ENCODE measurements around the gene KRTCAP2. TPM values are rescaled to one million over a fixed set of nuclear protein-coding genes. Genes with fewer than 3 reads are reported as not detected.

Gene KRTCAP2
- total and polyA plus RNA-seq, 10 of the 15 experiments (the other 5 are each of a cell fraction or from before 2014, with no cell fraction given), result 61.3 to 238 (median 141) TPM

DNA sequence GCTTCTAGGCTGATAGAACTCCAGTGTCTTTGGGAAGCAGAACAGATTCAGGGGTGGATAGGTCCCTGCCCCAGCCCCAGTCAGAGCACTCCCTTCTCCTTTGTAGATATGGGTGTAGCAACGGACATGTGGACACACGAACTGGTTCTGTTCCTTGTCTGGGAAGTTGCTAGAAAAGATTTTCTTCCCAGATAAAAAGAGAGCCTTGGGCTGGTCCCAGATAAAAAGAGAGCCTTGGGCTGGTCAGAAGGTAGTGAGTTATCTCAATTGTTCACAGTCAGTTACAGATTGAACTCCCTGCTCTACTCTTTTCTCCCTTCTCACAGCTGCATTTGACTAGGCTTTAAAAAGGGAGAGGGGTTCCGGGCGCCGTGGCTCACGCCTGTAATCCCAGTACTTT, 52.9 kb downstream of the KRTCAP2 start:
- H3K9ac ChIP-seq (ENCODE audit: control insufficient read depth, insufficient read depth, low read length), result no peak overlapping the region
- POLR2A ChIA-PET, result interaction anchor here (1.0 kb wide), 1 partner anchor 12 kb away, joined by 3 read pairs; no protein-coding TSS in a partner anchor
- CTCF ChIA-PET, result interaction anchor here (1.0 to 2.1 kb wide), 3 partner anchors 8 to 53 kb away, joined by 3 to 5 read pairs (median 4); partner anchors contain the start of gene KRTCAP2
- TF ChIP-seq, protein P1, sequence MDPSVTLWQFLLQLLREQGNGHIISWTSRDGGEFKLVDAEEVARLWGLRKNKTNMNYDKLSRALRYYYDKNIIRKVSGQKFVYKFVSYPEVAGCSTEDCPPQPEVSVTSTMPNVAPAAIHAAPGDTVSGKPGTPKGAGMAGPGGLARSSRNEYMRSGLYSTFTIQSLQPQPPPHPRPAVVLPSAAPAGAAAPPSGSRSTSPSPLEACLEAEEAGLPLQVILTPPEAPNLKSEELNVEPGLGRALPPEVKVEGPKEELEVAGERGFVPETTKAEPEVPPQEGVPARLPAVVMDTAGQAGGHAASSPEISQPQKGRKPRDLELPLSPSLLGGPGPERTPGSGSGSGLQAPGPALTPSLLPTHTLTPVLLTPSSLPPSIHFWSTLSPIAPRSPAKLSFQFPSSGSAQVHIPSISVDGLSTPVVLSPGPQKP (IDR thresholded peaks at IDR 0.05; ENCODE audit: low read depth, low read length), result no peak
- no peak for TF ChIP-seq NFXL1 (IDR thresholded peaks at IDR 0.05; ENCODE audit: borderline replicate concordance)
- TF ChIP-seq BMI1 (IDR thresholded peaks at IDR 0.05; ENCODE audit: borderline replicate concordance), result no peak
- TF ChIP-seq CREB1 (IDR thresholded peaks at IDR 0.05; ENCODE audit: low read depth), result no peak
- TF ChIP-seq, protein P2, sequence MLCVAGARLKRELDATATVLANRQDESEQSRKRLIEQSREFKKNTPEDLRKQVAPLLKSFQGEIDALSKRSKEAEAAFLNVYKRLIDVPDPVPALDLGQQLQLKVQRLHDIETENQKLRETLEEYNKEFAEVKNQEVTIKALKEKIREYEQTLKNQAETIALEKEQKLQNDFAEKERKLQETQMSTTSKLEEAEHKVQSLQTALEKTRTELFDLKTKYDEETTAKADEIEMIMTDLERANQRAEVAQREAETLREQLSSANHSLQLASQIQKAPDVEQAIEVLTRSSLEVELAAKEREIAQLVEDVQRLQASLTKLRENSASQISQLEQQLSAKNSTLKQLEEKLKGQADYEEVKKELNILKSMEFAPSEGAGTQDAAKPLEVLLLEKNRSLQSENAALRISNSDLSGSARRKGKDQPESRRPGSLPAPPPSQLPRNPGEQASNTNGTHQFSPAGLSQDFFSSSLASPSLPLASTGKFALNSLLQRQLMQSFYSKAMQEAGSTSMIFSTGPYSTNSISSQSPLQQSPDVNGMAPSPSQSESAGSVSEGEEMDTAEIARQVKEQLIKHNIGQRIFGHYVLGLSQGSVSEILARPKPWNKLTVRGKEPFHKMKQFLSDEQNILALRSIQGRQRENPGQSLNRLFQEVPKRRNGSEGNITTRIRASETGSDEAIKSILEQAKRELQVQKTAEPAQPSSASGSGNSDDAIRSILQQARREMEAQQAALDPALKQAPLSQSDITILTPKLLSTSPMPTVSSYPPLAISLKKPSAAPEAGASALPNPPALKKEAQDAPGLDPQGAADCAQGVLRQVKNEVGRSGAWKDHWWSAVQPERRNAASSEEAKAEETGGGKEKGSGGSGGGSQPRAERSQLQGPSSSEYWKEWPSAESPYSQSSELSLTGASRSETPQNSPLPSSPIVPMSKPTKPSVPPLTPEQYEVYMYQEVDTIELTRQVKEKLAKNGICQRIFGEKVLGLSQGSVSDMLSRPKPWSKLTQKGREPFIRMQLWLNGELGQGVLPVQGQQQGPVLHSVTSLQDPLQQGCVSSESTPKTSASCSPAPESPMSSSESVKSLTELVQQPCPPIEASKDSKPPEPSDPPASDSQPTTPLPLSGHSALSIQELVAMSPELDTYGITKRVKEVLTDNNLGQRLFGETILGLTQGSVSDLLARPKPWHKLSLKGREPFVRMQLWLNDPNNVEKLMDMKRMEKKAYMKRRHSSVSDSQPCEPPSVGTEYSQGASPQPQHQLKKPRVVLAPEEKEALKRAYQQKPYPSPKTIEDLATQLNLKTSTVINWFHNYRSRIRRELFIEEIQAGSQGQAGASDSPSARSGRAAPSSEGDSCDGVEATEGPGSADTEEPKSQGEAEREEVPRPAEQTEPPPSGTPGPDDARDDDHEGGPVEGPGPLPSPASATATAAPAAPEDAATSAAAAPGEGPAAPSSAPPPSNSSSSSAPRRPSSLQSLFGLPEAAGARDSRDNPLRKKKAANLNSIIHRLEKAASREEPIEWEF (IDR thresholded peaks at IDR 0.05; ENCODE audit: insufficient replicate concordance, low read depth, low read length), result no peak
- no peak for TF ChIP-seq NFYA (IDR thresholded peaks at IDR 0.05; ENCODE audit: borderline replicate concordance, low read depth, low read length)
- TF ChIP-seq TCF7 (IDR thresholded peaks at IDR 0.05; ENCODE audit: borderline replicate concordance), result no peak
- TF ChIP-seq, protein P3, sequence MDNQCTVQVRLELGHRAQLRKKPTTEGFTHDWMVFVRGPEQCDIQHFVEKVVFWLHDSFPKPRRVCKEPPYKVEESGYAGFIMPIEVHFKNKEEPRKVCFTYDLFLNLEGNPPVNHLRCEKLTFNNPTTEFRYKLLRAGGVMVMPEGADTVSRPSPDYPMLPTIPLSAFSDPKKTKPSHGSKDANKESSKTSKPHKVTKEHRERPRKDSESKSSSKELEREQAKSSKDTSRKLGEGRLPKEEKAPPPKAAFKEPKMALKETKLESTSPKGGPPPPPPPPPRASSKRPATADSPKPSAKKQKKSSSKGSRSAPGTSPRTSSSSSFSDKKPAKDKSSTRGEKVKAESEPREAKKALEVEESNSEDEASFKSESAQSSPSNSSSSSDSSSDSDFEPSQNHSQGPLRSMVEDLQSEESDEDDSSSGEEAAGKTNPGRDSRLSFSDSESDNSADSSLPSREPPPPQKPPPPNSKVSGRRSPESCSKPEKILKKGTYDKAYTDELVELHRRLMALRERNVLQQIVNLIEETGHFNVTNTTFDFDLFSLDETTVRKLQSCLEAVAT (IDR thresholded peaks at IDR 0.05), result no peak
- no peak for TF ChIP-seq KDM1A (IDR thresholded peaks at IDR 0.05; ENCODE audit: borderline replicate concordance)
- no peak for TF ChIP-seq NR2C1 (IDR thresholded peaks at IDR 0.05)
- TF ChIP-seq MEF2B (IDR thresholded peaks at IDR 0.05; ENCODE audit: partially characterized antibody, poor library complexity, severe bottlenecking), result no peak
- no peak for TF ChIP-seq EED (IDR thresholded peaks at IDR 0.05; ENCODE audit: low read depth)
- no peak for TF ChIP-seq SMARCA5 (IDR thresholded peaks at IDR 0.05)
- no peak for TF ChIP-seq DPF2 (IDR thresholded peaks at IDR 0.05)

More for the DNA sequence above, 52.9 kb downstream of the KRTCAP2 start:
- peaks cover 0 to 4% of the 10 kb centered on the region in 2 experiments; a peak in 1 of 4 replicates for H3K27me3 ChIP-seq (replicated peaks in 1 of 2; ENCODE audit: control insufficient read depth in 2 of 2, insufficient read depth in 2 of 2, low read length in 1 of 2)
- BruUV-seq (replicated peaks), result no TSS peak
- ChIA-PET RAD21 (ENCODE audit: unreplicated experiment) (no interaction called here), SMC1A (ENCODE audit: uncharacterized antibody, unreplicated experiment) (no interaction called here)
- no peaks in the 10 kb centered on the region for H3K79me2 ChIP-seq (ENCODE audit: control insufficient read depth, insufficient read depth, low read length)
- no peak overlapping the region for H2AFZ ChIP-seq (ENCODE audit: control insufficient read depth, low read depth, low read length)
- DNase-seq (ENCODE audit: low read depth, low spot score), result no peak
- no peak overlapping the region for H3K4me3 ChIP-seq
- H3K4me1 ChIP-seq (ENCODE audit: control insufficient read depth, insufficient read depth, low read length), result peaks cover 5% of the 10 kb centered on the region; the same call in 1 of the 2 replicates
- no peak overlapping the region for H3K4me2 ChIP-seq (ENCODE audit: control insufficient read depth, insufficient read depth)
- H4K20me1 ChIP-seq (ENCODE audit: control insufficient read depth, insufficient read depth), result no peaks in the 10 kb centered on the region
- H3K9me3 ChIP-seq (replicated peaks; ENCODE audit: control insufficient read depth, insufficient read depth, low read length), result no peaks in the 10 kb centered on the region
- no peak overlapping the region for H3K27ac ChIP-seq (ENCODE audit: control insufficient read depth, insufficient read depth)
- intact Hi-C loops (cut with micrococcal nuclease; ENCODE audit: unreplicated experiment), result no loop called here
- in situ Hi-C loops (cut with MboI), result no loop called here
- 0% methylated on average over 6 of the region's 6 CpGs for whole genome bisulfite sequencing (ENCODE audit: insufficient coverage, insufficient replicate concordance, low lambda C conversion rate, missing lambda C conversion rate)
- no peaks in the 10 kb centered on the region for H3K36me3 ChIP-seq (ENCODE audit: control insufficient read depth in 2 of 2, insufficient read depth in 2 of 2, low read length in 1 of 2)
- no peak for FAIRE-seq
- ATAC-seq, result no peak

Data from GM12878 (cell line).